ENCODE data around the gene RAB44. TPM values are rescaled to one million over a fixed set of nuclear protein-coding genes. Genes with fewer than 3 reads are reported as not detected.
A peak's percentile ranks its signal among the peaks of the same experiment; 100 is the strongest.

Gene RAB44, protein sequence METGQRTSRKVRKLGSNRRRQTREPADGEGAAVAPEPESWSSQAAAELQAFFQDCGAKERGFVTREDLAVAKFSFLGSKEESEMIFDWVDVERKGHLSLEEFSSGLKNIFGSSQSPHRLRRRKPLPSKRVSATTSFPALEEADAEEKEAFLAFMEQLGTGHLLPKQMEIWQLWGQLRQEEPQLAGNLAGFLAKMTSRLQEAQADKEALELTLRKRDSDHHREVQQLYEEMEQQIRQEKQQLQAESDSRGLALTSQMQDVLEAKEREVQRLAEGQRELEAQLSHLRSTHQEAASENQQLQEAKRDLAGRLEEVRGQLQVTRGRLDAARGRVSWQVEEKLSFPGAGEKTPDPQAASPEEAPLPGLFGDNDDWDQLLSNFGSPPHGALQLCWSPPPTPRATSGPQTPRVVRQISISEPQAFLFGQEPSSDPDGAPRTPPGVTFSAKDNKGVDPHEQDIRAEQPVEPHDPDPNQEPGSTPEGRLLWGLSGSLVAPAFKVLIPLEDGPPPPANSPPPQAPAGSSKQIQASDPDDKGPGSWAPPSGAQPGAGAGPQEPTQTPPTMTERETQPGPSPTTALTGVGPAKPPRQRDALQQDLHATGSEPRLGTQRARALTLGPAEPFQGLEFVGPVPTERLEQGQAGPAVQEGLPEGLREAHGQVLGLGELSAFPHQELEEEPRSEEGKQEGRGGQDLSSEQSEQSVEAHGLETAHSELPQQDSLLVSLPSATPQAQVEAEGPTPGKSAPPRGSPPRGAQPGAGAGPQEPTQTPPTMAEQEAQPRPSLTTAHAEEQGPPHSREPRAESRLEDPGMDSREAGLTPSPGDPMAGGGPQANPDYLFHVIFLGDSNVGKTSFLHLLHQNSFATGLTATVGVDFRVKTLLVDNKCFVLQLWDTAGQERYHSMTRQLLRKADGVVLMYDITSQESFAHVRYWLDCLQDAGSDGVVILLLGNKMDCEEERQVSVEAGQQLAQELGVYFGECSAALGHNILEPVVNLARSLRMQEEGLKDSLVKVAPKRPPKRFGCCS
- total RNA-seq = 0.95 TPM
- long read RNA-seq = 0 reads

- no peak within 1 kb of the TSS for H3K27ac ChIP-seq
- TF ChIP-seq, protein P1, sequence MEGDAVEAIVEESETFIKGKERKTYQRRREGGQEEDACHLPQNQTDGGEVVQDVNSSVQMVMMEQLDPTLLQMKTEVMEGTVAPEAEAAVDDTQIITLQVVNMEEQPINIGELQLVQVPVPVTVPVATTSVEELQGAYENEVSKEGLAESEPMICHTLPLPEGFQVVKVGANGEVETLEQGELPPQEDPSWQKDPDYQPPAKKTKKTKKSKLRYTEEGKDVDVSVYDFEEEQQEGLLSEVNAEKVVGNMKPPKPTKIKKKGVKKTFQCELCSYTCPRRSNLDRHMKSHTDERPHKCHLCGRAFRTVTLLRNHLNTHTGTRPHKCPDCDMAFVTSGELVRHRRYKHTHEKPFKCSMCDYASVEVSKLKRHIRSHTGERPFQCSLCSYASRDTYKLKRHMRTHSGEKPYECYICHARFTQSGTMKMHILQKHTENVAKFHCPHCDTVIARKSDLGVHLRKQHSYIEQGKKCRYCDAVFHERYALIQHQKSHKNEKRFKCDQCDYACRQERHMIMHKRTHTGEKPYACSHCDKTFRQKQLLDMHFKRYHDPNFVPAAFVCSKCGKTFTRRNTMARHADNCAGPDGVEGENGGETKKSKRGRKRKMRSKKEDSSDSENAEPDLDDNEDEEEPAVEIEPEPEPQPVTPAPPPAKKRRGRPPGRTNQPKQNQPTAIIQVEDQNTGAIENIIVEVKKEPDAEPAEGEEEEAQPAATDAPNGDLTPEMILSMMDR (IDR thresholded peaks at IDR 0.05) = no peak
- peaks cover 8% of the 10 kb centered on the region for H3K4me1 ChIP-seq
- no peaks in the 10 kb centered on the region for H3K9me3 ChIP-seq
- H3K4me3 ChIP-seq = no peak within 1 kb of the TSS
- intact Hi-C loops (cut with DNase I) = no loop called here
- peak; percentile 54 for DNase-seq
- no peaks in the 10 kb centered on the region for H3K36me3 ChIP-seq
- peak; percentile 25 to 47 for ATAC-seq
- H3K27me3 ChIP-seq (ENCODE audit: low read depth) = no peaks in the 10 kb centered on the region
Observed at GRCh38 chr6:36697481-36697903, at the start of gene RAB44. Gene RAB44 (plus strand): TSS chr6:36697826. CDS start chr6:36704236, 6,410 bp downstream.

GRCh38 chr6:36649086-36649485 is 48.5 kb upstream of the RAB44 start:
- no peak for DNase-seq
- no peak for ATAC-seq
- Histone ChIP-seq H3K36me3 (no peaks in the 10 kb centered on the region), H3K4me3 (no peak overlapping the region), H3K4me1 (peaks cover 24% of the 10 kb centered on the region), H3K27me3 (ENCODE audit: low read depth) (no peaks in the 10 kb centered on the region), H3K9me3 (no peaks in the 10 kb centered on the region), H3K27ac (no peak overlapping the region)
- intact Hi-C loops (cut with DNase I) = no loop called here
- TF ChIP-seq, protein P1 (IDR thresholded peaks at IDR 0.05) = no peak

DNA sequence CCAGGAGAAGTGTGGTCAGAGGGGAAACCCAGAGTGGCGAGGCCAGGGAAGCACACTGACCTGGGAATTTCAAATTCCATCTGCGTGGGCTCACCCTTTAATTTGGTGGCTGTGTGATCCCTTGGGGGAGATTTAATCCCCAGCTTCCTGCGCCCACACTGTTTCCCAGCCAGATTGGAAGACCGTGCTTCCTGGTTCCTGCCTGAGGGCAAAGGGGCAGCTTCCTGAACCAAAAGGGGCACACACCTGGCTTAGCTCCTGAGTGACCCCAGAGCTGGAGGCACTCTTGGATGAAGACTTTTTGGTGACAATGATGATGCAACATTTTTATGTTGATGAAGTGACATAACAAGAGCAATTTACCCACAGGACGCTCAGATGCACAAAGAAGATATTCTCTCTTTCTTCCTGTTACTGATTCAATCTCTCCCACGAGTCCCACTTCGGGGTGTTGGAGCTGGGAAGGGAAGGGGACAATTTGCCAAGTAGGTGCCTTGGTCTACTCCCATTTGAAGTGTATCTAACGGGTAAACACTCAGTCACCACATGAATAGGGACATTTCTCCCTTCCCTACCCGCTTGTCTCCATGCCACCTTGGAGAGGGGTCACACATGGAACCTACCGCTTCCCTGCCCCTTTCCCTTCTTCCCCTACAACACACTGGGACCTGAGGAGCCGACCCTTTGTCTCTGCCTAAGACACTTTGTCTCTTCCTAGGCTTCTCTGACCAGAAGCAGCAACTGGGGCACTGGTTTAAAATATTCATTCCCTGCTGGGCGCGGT is 47.7 kb upstream of the RAB44 start:
- H3K9me3 ChIP-seq = no peaks in the 10 kb centered on the region
- H3K36me3 ChIP-seq = no peaks in the 10 kb centered on the region
- intact Hi-C loops (cut with DNase I) = no loop called here
- TF ChIP-seq, protein P1 (IDR thresholded peaks at IDR 0.05) = no peak
- H3K27me3 ChIP-seq (ENCODE audit: low read depth) = no peaks in the 10 kb centered on the region
- no peak overlapping the region for H3K27ac ChIP-seq
- H3K4me1 ChIP-seq = peaks cover 24% of the 10 kb centered on the region
- no peak for DNase-seq
- no peak for ATAC-seq
- H3K4me3 ChIP-seq = no peak overlapping the region

DNA sequence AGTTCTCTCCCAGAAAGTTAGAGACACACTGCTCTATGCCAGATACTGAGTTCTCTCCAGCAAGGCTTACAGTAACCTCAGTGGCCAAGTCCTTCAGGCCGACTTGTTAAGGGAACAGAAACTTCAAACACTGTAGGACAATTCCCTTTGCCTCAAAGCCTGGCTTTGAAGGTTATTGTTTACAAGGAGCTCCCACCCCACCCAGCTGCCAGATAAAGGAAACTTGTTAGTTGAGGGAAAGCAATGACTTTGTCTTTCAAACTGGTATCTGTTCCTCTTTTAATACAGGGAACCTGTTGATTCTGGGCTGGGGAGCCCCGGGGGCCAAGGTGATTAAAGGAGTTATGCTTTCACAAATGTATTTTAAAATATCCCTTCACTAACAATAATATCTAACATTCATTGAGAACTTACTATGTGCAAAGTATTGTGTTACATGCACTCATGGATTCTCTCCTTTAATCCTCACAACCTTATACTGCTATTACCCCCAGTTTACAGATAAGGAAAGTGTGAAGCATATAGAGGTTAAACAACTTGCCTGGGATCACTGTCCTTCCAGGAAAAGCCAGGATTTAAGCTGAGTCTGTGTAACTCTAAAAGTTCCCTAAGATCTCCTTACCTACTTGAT is 46.7 kb upstream of the RAB44 start:
- DNase-seq (no peak), ATAC-seq (no peak)
- no peaks in the 10 kb centered on the region for H3K36me3 ChIP-seq
- TF ChIP-seq, protein P1 (IDR thresholded peaks at IDR 0.05) = no peak
- H3K9me3 ChIP-seq = no peaks in the 10 kb centered on the region
- intact Hi-C loops (cut with DNase I) = no loop called here
- peaks cover 24% of the 10 kb centered on the region for H3K4me1 ChIP-seq
- H3K27me3 ChIP-seq (ENCODE audit: low read depth) = no peaks in the 10 kb centered on the region
- no peak overlapping the region for H3K4me3 ChIP-seq
- H3K27ac ChIP-seq = no peak overlapping the region

Measured in lower lobe of right lung (tissue), 2 donors.